Right lobe of liver (tissue), 4 donors: ENCODE measurements around the gene KNL1.

Experiments used
- CTCF ChIP-seq, 4 donors: fragments of 200-600 bp in 3 of 4; fragments of 450-650 bp in 1 of 4; IDR thresholded peaks; one replicate each; pipeline versions ENCODE4 v1.5.1 to v1.8.0; 2016 to 2022; ENCODE audit warnings: antibody characterized with exemption in 4 of 4, mild to moderate bottlenecking in 2 of 4
- POLR2A ChIP-seq: fragments of 450-650 bp; IDR thresholded peaks from one replicate; pipeline ENCODE4 v1.6.1; 2017; ENCODE audit warnings: antibody characterized with exemption, mild to moderate bottlenecking
- donor health status: DM: no; HTN: no; CAD: no.
- donor health status: DM: no; HTN: no; CAD: no.
- donor health status: DM: no; HTN: yes; CAD: no.

GRCh38 chr15:40685376-40685775 lies 91.3 kb downstream of the KNL1 start:
- TF ChIP-seq POLR2A (no peak), CTCF (IDR thresholded peaks at IDR 0.05) (no peak)
